ENCODE measurements around the gene COX6B2.
"Not testable (repeated sequence)": the region's sequence is repeated elsewhere in the genome, so short reads cannot be mapped to it uniquely, and the experiment has no call there.

COX6B2 gene

DNA sequence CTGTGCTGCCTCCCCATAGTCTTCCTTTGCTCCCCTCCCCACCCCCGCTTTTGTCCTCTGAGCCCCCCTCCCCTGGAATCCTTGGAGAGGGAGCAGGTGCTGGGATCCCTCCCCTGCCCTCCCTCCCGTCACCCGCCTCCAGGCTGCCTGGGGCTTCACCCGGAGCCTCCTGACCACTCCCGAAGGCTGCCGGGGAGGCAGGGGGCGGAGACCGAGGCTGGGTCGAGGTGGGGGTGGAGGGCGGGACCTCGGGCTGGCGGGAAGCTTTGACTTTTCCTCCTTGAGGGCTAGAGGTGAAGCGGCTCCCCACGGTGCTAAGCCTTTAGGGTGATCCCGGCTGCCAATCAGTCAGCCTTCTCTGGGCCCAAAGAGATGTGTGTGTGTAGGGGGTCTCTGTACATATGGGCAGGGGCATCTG is 13.3 kb downstream of the COX6B2 start:
- DNase-seq: peak; percentile 42

DNA sequence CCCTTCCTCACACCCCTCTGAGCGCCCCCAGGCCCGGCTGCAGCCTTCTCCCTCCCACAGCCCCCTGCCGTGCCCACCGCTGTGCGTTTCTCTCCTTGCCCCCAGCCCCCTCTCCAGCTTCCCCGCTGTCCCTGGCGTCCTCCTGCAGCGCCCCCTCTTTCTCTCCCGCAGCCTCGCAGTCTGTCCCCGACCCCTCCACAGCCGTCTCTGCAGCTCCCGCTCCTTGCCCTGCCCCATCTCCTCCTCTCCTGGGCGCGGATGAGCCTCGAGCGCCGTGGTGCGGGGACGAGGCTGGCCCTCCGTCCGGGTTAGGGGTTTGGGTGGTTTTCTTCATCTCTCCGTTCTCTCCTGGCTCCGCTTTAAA is 13.8 kb downstream of the COX6B2 start:
- no peak for DNase-seq

DNA sequence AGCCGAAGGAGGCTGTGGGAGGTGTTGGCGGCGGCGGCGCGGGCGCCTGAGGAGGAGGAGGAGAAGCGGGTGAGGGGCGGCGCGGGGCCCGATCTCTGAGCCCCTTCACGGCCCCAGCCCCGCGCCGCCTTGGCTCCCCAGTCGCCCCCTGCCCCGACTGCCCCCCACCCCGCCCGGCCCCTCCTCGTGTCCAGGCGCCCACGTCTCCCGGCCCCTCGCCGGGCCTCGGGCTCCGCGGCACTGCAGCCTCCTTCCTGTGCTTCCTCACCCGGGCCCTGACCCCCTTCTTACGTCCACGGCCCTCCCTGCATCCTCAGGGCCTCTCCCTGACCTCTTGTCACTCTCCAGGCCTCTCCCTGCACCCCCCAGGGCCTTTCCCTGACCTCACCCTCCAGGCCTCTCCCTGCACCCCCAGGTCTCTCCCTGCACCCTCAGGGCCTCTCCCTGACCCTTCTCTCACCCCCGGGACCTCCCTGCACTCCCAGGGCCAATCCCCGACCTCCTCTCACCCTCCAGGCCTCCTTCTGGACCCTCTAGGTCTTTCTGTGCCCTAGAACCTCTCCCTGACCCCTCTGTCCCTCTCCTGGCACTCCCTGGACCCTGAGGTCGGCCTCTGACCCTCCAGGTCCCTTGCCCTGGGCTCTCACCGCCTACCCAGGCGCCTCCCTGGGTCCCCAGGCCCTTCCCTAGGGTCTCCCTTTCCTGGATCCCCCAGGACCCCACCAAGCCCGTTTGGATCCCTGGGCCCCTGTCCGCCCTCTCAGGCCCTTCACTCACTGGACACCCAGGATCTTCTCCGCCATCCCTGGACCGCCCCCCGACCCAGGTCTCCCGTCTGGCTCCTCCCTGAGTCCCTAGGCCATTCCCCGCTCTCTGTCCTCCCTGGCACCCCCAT is 14.4 kb downstream of the COX6B2 start:
- DNase-seq: no peak

DNA sequence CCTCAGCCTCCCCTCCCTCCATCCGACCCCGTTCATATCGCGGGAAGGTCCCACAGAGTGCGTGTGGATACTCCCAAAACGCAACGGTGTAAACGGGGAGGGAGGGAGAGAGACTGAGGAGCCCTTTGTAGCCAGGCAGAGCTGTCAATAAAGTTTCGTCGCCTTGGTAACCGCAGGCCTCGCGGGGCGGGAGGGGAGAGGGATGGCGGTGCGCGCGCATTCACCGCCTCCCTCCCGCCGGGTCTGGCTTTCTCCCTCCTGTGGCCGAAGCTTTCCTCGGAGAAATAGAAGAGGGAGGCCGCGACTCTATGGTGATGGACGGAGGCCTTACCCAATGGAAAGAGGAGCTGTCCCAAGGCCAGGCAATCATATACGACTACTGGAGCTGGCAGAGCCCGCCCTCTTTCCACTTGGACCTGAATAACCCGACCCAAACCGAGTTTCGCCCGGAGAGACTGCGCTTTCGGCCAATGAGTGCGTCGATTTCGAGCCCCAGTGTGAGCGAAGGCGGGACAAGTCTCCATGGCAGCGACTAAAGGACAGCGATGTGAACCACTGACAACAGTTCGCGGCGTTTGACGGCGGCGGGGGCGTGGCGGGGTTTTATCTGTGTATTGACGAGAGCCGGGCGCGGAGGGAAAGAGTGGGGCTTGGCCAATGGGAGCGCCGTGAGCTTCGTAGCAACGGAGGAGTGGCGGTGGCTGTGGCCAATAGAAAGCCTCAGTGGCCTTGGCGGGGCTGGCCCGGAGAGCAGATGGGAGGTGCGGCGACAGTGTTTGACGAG is 15.2 kb downstream of the COX6B2 start, which contains the start of gene KMT5C:
KMT5C (plus strand) TSS at position 772 of the 784 bp plus-strand sequence. CDS start 2,061 bp downstream, outside the sequence.
- DNase-seq: peak; percentile 100

GRCh38 chr19:55336101-55336500 is 18.4 kb downstream of the COX6B2 start:
- no peak for DNase-seq

GRCh38 chr19:55333870-55334269 is 20.6 kb downstream of the COX6B2 start:
- DNase-seq: no peak

DNA sequence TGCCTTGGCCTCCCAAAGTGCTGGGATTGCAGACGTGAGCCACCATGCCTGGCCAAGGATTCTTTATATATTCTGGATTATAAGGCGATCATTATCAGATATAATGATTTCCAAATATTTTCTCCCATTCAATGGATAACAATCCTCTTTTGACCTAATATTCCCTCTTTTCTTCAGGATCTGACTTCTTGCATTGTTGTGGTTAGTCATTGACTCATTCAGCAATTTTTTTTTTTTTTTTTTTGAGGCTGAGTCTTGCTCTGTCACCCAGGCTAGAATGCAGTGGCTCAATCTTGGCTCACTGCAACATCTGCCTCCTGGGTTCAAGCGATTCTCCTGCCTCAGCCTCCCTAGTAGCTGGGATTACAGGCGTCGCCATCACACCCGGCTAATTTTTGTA is 24.7 kb downstream of the COX6B2 start:
- not testable (repeated sequence) for DNase-seq

GRCh38 chr19:55328774-55329318 is 25.7 kb downstream of the COX6B2 start:
- not testable (repeated sequence) for DNase-seq

DNA sequence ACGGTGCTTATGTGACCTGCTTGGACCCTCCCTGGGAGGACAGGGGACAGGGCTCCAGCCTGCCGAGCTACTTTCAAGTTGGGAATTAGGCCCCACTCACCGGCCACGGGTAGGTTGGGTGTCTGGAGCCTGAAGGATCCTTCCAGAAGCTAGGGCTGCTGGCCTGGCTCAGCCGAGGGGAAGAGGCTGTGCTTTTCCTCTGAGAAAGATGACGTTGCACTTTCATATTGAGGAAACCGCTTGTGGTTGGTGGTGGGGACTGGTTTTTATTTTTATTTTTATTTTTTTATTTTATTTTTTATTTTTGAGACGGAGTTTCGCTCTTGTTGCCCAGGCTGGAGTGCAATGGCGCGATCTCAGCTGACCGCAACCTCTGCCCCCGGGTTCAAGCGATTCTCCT is 29.3 kb downstream of the COX6B2 start, which contains the start of gene TMEM150B:
TMEM150B (minus strand) TSS at position 170 of the 400 bp plus-strand sequence. CDS start 4,305 bp downstream, outside the sequence.
- peak; percentile 47 for DNase-seq

DNA sequence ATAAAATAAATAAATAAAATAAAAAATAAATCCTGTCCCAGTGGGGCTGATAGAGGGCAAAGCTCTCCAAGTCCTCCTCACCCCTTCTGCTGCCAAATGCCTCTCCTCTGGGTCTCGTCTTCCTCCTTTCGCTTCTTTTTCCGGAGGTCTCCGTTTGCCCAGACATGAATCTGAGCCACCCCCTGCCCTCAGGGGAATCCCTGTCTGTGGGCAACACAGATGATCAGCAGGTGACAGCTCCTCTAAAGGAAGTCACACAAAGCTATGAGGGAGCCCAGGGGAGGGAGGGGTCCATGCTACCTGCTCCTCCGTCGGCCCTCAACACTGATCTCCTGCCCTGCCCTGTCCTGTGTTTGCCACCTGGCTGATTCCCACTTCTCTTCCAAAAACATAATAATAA is 29.9 kb downstream of the COX6B2 start:
- DNase-seq: no peak

DNA sequence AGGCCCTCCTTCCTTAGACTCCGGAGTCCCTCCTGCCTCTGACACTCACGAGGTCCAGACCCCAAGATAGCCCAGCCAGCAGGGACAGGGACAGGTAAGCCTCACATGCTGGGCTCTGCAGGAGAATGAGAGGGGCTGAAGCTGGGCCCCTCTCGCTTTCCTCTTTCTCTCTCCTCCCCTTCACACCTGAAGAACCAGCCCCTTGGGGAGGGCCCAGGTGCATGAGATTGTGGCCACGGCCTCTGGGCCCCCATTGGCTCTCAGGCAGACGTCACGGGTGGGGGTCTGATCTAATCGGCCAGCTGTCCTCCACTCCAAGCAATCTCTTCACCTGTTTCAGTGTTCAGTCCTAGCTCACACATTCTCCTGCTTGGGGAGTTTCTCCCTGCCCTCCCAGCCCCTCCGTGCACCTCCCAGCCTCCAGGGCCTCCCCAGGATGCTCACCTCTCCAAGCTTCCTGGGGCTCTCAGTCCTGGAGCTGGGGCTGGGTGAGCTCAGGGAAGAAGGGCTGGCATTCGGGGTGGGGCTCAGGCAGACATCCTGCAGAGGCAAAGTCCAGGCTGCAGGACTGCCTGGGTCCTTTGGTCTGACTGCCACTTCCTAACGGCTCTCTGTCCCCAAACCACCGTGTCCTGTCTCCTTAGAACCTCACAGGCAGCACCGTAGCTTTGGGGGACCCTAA is 32.2 kb downstream of the COX6B2 start:
- DNase-seq: no peak

DNA sequence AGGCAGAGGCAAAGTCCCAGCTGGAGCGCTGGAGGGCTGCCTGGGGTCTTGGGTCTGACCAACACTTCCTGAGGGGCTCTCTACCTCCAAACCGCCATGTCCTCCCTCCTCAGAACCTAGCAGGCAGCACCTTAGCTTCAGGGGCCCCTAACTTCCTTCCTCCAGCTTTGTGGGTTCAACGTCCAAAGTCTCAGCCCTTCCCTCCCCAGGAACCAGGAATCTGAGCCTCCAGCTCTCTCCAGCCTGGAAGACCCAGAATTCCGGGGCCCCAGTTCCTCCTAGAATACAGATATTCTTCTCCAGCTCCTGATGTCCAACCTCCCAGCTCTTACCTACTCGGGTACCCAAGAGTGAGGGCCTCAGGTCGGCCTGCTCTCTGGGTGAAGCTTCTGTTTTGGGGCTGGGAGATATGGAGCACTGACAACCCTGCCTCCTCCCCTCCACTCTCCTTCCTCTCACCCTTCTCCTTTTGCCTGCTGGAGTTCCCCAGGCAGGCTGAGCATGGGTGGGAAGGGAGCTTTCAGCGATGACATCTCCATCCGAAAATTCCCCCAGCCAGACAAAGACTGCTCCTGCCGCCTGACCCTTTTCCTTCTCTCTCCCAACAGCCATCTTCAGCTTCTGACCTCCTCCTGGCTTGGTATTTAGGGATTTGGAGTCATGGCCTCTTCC is 32.9 kb downstream of the COX6B2 start:
- no peak for DNase-seq

DNA sequence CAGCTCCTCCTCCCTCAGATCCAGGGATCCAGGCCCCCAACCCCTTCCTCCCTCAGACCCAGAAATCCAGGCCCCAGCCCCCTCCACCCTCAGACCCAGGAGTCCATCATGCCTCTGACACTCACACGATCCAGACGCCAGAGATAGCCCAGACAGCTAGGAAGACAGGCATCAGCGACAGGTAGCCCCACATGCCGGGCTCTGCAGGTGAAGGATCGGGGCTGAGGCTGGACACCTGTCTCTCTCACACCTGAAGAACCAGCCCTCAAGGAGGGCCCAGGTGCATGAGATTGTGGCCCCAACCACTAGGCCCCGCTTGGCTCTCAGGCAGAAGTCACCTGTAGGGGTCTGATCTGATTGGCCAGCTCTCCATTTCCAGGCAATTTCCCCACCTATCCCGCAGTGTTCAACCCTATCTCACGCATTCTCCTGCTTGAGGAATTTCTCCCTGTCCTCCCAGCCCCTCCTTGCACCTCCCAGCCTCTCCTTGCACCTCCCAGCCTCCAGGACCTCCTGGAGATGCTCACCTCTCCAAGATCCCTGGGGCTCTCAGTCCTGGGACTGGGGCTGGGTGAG is 33.6 kb downstream of the COX6B2 start:
- DNase-seq: no peak

GRCh38 chr19:55319785-55320184 is 34.7 kb downstream of the COX6B2 start:
- DNase-seq: no peak

GRCh38 chr19:55316646-55317045 is 37.9 kb downstream of the COX6B2 start:
- DNase-seq: no peak

DNA sequence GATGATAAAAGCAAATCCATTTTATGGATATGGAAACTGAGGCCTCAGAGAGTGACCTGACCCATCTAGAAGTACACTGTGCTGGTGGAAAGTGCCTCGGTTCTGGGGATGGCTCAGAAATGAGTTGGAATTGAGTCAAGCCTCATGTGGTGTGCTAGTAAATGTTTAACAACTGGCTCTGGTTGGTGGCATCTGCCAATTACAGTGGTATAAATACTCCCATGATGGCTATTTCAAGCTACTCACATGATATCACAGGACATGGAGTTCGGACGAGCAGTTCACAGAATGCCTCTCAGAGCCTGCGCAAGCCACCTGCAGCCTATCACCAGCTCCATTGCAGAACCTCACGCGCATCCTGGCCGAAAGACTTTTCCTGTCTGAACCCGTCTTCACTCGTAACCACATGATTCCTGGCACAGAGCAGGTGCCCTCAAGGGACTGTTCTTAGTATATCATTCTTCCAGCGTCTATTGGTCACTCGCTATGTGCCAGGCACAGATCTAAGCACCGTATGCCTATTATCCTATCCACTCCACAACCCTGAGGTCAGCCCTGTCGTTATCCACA is 38.5 kb downstream of the COX6B2 start:
- DNase-seq: no peak

- no peak for DNase-seq
Measured at GRCh38 chr19:55314396-55314795, 40.1 kb downstream of the COX6B2 start.

DNA sequence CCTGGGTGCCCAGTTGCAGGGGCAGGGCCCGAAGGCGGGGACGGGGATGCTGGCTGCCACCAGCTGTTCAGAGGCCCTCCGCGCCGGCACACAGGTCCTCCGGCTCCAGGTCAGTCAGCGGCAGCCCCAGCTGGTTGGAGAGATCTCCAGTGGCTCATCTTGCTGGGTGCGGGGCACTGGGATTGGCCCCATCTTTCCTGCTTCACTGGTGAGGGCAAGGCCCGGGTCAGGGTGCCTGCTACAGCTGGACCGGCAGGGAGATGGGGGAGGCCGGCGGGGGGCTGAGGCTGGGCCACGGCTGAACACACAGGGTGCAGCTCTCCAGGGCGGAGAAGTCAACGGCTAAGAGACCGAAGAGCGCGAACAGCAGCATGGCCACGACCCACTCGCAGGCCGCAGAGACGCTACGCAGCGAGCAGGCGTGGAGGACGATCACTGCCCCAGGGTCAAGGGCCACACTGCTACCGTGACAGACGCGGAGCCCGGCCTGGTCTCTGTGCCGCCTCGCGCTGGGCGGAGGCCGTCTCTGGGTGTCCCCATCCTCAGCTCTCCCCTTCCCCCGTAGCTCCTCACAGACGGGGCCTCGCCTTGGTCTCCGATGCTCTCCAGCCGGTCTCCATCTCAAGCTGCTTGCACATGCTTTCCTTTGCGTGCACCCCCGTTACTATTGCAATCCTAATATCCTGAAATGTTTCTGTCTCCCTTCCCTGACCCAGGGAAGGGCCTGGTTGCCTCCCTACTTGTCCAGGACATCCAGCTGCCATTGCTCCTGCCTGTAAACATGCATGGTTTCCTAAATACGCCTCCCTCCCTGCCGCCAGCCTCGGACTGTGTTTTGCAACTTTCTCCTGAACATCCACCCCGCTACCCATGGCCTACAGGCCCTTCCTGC is 41.7 kb downstream of the COX6B2 start:
- DNase-seq: no peak

GRCh38 chr19:55311797-55312196 is 42.7 kb downstream of the COX6B2 start:
- no peak for DNase-seq

GRCh38 chr19:55311397-55311796 is 43.1 kb downstream of the COX6B2 start:
- no peak for DNase-seq
